ENCODE data around the gene DRAM2. TPM values are rescaled to one million over a fixed set of nuclear protein-coding genes. Genes with fewer than 3 reads are reported as not detected.
A peak's percentile ranks its signal among the peaks of the same experiment; 100 is the strongest.

The DRAM2 gene
- total RNA-seq: 10 to 100 TPM; 30.3 to 64.3 (median 37.6) TPM

GRCh38 chr1:111139956-111140679 lies at the start of gene DRAM2, which contains the start of gene CEPT1:
Gene DRAM2 (minus strand): TSS chr1:111140093. CDS start chr1:111131554, 8,539 bp downstream.
Gene CEPT1 (plus strand): TSS chr1:111140223. CDS start chr1:111147715, 7,492 bp downstream.
- peak; percentile 91 to 99 for DNase-seq (ENCODE audit: low spot score in 2 of 2)
- 0 to 1% methylated on average over 54 to 68 of the region's 68 CpGs for WGBS, 2 donors
- Histone ChIP-seq H3K27ac (peak within 1 kb of the TSS; percentile 73 to 99 (median 94)), H3K9me3 (no peaks in the 10 kb centered on the region), H3K27me3 (no peaks in the 10 kb centered on the region), H3K4me1 (peaks cover 0 to 55% (median 15%) of the 10 kb centered on the region in 4 donors), H3K36me3 (peaks cover 0 to 15% (median 0%) of the 10 kb centered on the region in 3 donors), H3K4me3 (peak within 1 kb of the TSS; percentile 68 to 100 (median 96))
- TF ChIP-seq EP300 (IDR thresholded peaks at IDR 0.05) (peak in 1 of 2 donors; percentile 86), POLR2A (IDR thresholded peaks at IDR 0.05) (peak in 1 of 2 donors; percentile 63)
- TF ChIP-seq, protein P1, sequence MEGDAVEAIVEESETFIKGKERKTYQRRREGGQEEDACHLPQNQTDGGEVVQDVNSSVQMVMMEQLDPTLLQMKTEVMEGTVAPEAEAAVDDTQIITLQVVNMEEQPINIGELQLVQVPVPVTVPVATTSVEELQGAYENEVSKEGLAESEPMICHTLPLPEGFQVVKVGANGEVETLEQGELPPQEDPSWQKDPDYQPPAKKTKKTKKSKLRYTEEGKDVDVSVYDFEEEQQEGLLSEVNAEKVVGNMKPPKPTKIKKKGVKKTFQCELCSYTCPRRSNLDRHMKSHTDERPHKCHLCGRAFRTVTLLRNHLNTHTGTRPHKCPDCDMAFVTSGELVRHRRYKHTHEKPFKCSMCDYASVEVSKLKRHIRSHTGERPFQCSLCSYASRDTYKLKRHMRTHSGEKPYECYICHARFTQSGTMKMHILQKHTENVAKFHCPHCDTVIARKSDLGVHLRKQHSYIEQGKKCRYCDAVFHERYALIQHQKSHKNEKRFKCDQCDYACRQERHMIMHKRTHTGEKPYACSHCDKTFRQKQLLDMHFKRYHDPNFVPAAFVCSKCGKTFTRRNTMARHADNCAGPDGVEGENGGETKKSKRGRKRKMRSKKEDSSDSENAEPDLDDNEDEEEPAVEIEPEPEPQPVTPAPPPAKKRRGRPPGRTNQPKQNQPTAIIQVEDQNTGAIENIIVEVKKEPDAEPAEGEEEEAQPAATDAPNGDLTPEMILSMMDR (IDR thresholded peaks at IDR 0.05): no peak

DNA sequence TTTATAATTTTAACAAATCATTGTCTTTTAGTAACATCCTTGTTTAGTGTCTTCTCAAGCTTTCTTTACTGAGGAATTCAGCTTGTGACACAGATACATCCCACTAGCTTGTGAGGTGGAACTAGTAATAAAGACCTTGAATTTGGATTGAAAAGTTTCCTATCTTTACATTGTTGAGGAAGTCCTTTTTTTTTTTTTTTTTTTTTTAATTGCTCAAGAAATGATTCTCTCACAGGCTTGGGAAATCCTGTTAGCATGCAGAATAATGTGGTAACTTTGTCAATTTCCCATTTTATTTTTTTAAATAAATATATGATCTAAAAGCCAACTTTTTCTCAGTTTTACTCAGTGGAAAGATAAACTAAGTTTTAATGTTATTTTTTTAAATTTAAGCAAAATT lies 44.8 kb upstream of the DRAM2 start:
- H3K36me3 ChIP-seq: peaks cover 0 to 76% (median 6%) of the 10 kb centered on the region in 3 donors
- H3K9me3 ChIP-seq: no peaks in the 10 kb centered on the region
- H3K4me1 ChIP-seq: no peaks in the 10 kb centered on the region
- H3K27me3 ChIP-seq: no peaks in the 10 kb centered on the region
- H3K27ac ChIP-seq: no peak overlapping the region
- H3K4me3 ChIP-seq: no peak overlapping the region
- no peak for DNase-seq (ENCODE audit: low spot score in 2 of 2)
- TF ChIP-seq POLR2A (IDR thresholded peaks at IDR 0.05) (no peak), EP300 (IDR thresholded peaks at IDR 0.05) (no peak)
- TF ChIP-seq, protein P1 (IDR thresholded peaks at IDR 0.05): no peak

DNA sequence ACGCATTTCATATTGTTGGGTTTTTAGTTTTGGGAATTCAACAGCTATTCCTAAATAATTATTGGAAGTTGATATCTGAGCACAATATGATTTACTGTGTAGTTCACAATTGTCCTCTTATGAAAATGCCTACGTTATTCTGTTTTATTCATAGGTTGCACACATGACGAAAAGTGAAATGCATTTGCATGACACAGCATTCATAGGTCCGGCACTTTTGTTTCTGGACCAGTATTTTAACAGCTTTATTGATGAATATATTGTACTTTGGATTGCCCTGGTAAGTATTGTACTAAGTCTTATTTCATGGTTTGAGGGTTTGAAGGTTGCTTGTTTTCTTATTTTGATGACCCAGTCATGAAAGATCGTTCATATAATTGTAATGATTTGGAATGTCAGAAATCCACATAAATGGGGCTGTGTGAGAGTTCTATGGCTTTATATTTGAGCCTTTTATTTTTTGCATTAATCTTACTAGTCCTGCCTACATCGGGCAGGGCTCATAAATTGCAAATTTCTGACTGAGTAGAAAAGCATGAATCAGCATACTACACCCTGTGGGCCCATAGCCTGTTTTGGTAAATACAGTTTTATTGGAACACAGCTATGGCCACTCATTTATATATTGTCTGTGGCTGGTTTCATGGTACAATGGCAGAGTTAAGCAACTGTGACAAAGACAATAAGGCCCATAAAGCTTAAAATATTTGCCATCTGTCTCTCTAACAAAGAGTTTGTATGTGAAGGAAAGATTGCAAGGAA lies 43.6 kb upstream of the DRAM2 start:
- Histone ChIP-seq H3K27me3 (no peaks in the 10 kb centered on the region), H3K4me3 (no peak overlapping the region), H3K36me3 (peaks cover 0 to 73% (median 6%) of the 10 kb centered on the region in 3 donors), H3K9me3 (no peaks in the 10 kb centered on the region), H3K4me1 (no peaks in the 10 kb centered on the region), H3K27ac (no peak overlapping the region)
- 81 to 89% methylated on average over 6 of the region's 6 CpGs for WGBS, 2 donors
- no peak for TF ChIP-seq POLR2A (IDR thresholded peaks at IDR 0.05)
- no peak for TF ChIP-seq EP300 (IDR thresholded peaks at IDR 0.05)
- TF ChIP-seq, protein P1 (IDR thresholded peaks at IDR 0.05): no peak
- no peak for DNase-seq (ENCODE audit: low spot score in 2 of 2)

GRCh38 chr1:111182052-111182451 lies 42.2 kb upstream of the DRAM2 start:
- 97 to 99% methylated on average over 2 of the region's 2 CpGs for WGBS, 2 donors
- no peak overlapping the region for H3K27ac ChIP-seq
- no peak for DNase-seq (ENCODE audit: low spot score in 2 of 2)
- H3K27me3 ChIP-seq: no peaks in the 10 kb centered on the region
- no peaks in the 10 kb centered on the region for H3K4me1 ChIP-seq
- no peaks in the 10 kb centered on the region for H3K9me3 ChIP-seq
- H3K36me3 ChIP-seq: peaks cover 0 to 70% (median 6%) of the 10 kb centered on the region in 3 donors
- H3K4me3 ChIP-seq: no peak overlapping the region
- TF ChIP-seq POLR2A (IDR thresholded peaks at IDR 0.05) (no peak), EP300 (IDR thresholded peaks at IDR 0.05) (no peak)
- TF ChIP-seq, protein P1 (IDR thresholded peaks at IDR 0.05): no peak

Measured in tibial nerve (tissue), 4 donors.